Activated CD4-positive, CD25-positive, alpha-beta regulatory T cell treated with anti-CD3 and anti-CD28 coated beads, Interleukin-2, amount 50 U/mL, for 16 hours (primary cell): ENCODE data around the gene FXR2.

Experiments used
- DNase-seq: peaks from one replicate; pipeline ENCODE4 v3.0.0-alpha.2; 2020; ENCODE audit warnings: low read depth, low spot score

Gene FXR2

DNA sequence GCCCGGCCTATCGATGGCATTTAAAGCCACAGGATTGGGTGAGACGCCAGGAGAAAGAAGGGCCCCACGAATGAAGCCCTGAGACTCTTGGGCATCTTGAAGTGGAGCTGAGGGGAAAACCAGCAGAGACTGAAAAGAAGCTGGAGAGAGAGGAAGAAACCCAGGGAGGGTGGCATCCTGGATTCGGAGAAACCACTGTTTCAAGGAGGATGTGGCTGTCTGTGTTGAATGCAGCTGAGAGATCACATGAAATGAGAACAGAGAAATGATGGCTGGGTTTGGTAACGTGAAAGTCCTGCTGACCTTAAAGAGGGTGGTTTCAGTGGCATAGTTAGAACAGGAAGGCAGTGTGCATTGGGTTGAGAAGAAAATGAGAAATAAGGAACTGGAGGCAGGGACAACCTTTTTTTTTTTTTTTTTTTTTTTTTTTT is 62.1 kb downstream of the FXR2 start:
- no peak for DNase-seq

DNA sequence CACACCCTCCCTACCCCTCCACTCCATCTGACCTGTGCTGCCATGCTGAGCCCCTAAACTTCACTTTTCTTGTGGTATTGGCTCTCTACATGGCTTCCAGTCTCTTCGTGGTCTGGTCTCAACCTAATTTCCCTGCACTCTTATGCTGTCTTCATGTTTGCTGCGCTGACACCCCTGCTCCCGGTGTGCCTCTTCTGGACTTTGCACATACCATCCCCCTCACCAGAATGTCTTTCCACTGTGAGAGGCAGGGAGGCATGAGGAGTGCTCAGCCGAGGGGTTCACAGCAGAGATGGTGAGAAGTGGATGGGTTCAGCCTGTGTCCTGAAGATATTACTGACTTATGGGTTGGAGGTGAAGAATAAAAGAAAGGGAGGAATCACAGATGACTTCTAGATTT is 63.3 kb downstream of the FXR2 start:
- DNase-seq: no peak

GRCh38 chr17:7550344-7550743 is 64.4 kb downstream of the FXR2 start:
- no peak for DNase-seq

- no peak for DNase-seq
These were observed 65.2 kb downstream of the FXR2 start for GRCh38 chr17:7549401-7550055.

DNA sequence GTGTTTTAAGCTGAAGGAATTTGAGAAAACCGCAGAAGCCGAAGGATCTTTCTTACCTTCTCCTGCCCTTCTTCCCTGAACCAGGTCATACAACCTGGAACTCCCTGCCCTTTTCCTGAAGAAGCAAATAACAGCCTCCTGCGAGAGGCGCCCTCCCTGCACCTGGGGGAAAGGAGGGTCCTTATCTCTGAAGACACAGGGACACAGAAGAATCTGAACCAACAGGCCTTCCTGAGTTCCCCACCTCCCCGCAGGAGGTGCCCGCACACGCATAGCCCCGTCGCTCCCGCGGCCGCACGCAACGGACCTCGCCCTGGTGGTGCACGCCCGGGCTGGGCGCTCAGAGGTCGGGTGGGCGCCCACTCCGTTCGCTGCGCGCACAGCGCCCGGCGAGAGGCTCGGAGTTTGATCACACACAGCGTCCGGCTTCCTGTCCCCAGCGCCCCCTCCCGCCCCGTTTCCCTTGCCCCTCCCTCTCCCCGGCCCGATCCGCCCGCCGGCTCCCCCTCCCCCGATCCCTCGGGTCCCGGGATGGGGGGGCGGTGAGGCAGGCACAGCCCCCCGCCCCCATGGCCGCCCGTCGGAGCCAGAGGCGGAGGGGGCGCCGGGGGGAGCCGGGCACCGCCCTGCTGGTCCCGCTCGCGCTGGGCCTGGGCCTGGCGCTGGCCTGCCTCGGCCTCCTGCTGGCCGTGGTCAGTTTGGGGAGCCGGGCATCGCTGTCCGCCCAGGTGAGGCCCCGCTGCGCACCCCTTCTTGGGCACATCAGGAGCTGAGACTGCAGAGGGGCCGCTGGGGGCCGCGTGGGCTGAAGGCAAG is 65.9 kb downstream of the FXR2 start, which contains the start of gene TNFSF12:
TSS of gene TNFSF12 (plus strand) at position 474 of the 816 bp plus-strand sequence. CDS start at position 570, 96 bp downstream.
- DNase-seq: no peak

GRCh38 chr17:7544911-7545310 is 69.8 kb downstream of the FXR2 start:
- no peak for DNase-seq
